Measurements from ENCODE around the gene AAMDC. TPM values are rescaled to one million over a fixed set of nuclear protein-coding genes. Genes with fewer than 3 reads are reported as not detected.

The AAMDC gene
- total RNA-seq, 1 donor from 2014 or later = 56.4 TPM

DNA sequence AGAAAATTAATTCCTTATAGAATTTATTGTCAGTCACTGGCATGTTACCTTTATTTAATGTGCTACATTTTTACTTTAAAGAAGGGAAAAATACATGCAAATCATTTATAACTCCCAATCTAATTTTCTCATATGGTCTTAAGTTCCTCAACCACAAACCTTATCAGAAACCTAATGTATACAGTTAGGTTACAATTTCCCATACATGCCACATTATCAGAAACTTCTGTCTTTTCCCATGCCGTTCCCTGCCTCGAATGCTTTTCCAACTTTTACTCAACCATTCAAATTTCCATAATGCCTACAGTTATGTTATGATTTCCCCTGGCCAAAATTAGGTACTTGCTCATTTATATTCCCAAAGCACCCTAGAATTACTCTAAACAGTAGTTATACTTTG lies 14.0 kb upstream of the AAMDC start:
- Histone ChIP-seq H3K4me3 (no peak overlapping the region), H3K4me1 (no peaks in the 10 kb centered on the region), H3K27me3 (no peaks in the 10 kb centered on the region), H3K27ac (no peak overlapping the region), H3K36me3 (peaks cover 3 to 4% of the 10 kb centered on the region in 2 donors), H3K9me3 (no peaks in the 10 kb centered on the region)
- DNase-seq (ENCODE audit: low spot score in 2 of 2) = no peak
- TF ChIP-seq, protein P1, sequence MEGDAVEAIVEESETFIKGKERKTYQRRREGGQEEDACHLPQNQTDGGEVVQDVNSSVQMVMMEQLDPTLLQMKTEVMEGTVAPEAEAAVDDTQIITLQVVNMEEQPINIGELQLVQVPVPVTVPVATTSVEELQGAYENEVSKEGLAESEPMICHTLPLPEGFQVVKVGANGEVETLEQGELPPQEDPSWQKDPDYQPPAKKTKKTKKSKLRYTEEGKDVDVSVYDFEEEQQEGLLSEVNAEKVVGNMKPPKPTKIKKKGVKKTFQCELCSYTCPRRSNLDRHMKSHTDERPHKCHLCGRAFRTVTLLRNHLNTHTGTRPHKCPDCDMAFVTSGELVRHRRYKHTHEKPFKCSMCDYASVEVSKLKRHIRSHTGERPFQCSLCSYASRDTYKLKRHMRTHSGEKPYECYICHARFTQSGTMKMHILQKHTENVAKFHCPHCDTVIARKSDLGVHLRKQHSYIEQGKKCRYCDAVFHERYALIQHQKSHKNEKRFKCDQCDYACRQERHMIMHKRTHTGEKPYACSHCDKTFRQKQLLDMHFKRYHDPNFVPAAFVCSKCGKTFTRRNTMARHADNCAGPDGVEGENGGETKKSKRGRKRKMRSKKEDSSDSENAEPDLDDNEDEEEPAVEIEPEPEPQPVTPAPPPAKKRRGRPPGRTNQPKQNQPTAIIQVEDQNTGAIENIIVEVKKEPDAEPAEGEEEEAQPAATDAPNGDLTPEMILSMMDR (IDR thresholded peaks at IDR 0.05) = no peak
- intact Hi-C loops (cut with DNase I) = no loop called here

DNA sequence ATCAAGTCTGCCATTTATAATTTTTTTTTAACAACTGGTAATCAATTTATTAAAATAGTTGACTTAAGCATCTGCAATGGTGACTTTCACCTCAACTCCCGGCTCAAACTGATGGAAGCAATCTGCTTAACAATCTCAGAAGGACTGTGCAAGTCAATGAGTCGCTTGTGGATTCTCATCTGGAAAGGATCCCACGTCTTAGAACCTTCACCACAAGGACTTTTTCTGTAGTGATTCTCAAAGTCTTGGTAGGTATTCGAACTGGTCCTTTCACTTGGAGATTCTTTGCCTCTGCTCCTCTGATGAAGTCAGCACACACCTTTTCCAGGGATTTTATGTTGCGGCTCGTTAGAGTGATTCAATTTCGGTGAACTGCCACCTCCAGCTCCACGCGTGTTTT lies 7.7 kb upstream of the AAMDC start:
- TF ChIP-seq, protein P1 (IDR thresholded peaks at IDR 0.05) = no peak
- Histone ChIP-seq H3K4me1 (peaks cover 0 to 5% of the 10 kb centered on the region in 2 donors), H3K4me3 (no peak overlapping the region), H3K9me3 (no peaks in the 10 kb centered on the region), H3K36me3 (peaks cover 3 to 4% of the 10 kb centered on the region in 2 donors), H3K27ac (no peak overlapping the region), H3K27me3 (no peaks in the 10 kb centered on the region)
- intact Hi-C loops (cut with DNase I) = no loop called here
- no peak for DNase-seq (ENCODE audit: low spot score in 2 of 2)

DNA sequence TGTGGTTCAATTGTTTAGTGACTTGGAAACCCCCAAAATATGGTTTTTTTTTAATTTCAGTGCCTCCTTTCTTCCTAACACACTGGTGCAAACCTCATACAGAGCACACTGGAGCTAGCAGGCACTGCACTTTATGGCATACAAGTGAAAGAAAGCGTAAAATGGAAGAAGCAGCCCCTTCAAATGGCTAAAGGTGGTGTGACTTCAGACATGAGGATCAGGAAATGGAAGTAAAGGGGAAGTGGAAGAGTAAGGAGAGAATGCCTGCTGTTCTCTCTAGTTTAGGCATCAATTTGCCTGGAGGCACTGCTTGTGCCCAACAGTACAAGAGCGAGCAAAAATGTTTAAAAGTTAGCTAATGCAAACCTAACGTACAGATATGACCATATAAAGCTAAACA lies 6.1 kb upstream of the AAMDC start:
- peaks cover 0 to 15% of the 10 kb centered on the region in 2 donors for H3K4me1 ChIP-seq
- TF ChIP-seq, protein P1 (IDR thresholded peaks at IDR 0.05) = no peak
- no peaks in the 10 kb centered on the region for H3K27me3 ChIP-seq
- no peak overlapping the region for H3K27ac ChIP-seq
- no peak for DNase-seq (ENCODE audit: low spot score in 2 of 2)
- H3K9me3 ChIP-seq = no peaks in the 10 kb centered on the region
- peaks cover 0 to 4% of the 10 kb centered on the region in 2 donors for H3K36me3 ChIP-seq
- intact Hi-C loops (cut with DNase I) = no loop called here
- no peak overlapping the region for H3K4me3 ChIP-seq

DNA sequence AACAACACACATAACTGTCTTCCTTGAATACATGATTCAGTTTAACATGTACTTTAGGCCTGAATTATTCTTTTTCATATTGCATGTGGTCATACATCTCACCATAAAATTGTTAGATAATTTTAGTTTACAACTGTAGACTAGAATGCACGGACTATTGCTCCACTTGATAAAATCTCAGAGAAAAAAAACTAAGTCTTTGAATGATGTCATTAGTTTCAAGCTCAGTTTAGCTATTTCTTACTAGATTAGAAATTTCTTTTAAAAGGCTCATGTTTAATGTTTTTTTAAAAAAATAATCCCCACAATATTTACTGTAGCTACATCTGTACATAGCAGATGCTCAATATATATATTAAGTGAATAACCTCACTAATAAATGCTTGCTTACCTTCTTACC lies 5.5 kb upstream of the AAMDC start:
- H3K27ac ChIP-seq = no peak overlapping the region
- H3K36me3 ChIP-seq = peaks cover 0 to 4% of the 10 kb centered on the region in 2 donors
- H3K9me3 ChIP-seq = no peaks in the 10 kb centered on the region
- peaks cover 0 to 15% of the 10 kb centered on the region in 2 donors for H3K4me1 ChIP-seq
- H3K4me3 ChIP-seq = no peak overlapping the region
- intact Hi-C loops (cut with DNase I) = no loop called here
- DNase-seq (ENCODE audit: low spot score in 2 of 2) = no peak
- TF ChIP-seq, protein P1 (IDR thresholded peaks at IDR 0.05) = no peak
- H3K27me3 ChIP-seq = no peaks in the 10 kb centered on the region

DNA sequence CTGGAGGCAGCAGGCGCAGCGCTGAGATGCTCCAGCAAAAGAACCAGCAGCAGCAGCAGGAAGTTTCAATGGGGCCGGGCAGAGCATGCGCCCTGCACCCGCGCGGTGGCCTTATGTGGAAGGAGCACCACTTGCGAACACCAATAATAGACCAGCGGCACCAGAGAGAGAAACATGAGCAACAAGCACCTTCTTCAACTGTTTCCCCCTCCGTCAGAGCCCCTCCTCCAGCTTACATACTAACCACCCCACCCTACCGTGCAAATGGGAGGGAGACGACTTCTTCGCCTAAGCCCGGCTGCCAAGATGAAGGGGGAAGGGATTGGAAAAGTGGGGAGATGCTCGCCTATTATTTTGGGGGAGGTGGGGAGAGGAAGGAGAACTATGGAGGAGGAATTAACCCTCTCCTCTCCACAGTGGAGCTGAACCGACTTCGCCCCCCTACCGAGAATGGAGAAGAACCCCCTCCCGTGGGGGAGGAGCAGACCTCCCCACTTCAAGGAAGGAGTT lies 1.5 kb upstream of the AAMDC start:
- peak; percentile 64 to 91 for DNase-seq (ENCODE audit: low spot score in 2 of 2)
- no peaks in the 10 kb centered on the region for H3K27me3 ChIP-seq
- peak overlapping the region; percentile 77 to 84 for H3K4me3 ChIP-seq
- H3K9me3 ChIP-seq = no peaks in the 10 kb centered on the region
- TF ChIP-seq, protein P1 (IDR thresholded peaks at IDR 0.05) = peak in 1 of 3 experiments; percentile 6
- H3K27ac ChIP-seq = peak overlapping the region; percentile 91 to 97
- peaks cover 0 to 33% of the 10 kb centered on the region in 2 donors for H3K4me1 ChIP-seq
- intact Hi-C loops (cut with DNase I) = no loop called here
- H3K36me3 ChIP-seq = no peaks in the 10 kb centered on the region
